Stimulated activated CD4-positive, alpha-beta T cell treated with anti-CD3 and anti-CD28 coated beads, Interleukin-12 subunit alpha, Interleukin-12 subunit beta, amount 100 ng/mL, for 48 hours (primary cell): ENCODE results near the gene TRIM54.
A peak's percentile ranks its signal among the peaks of the same experiment; 100 is the strongest.
"Not testable (repeated sequence)": the region's sequence is repeated elsewhere in the genome, so short reads cannot be mapped to it uniquely, and the experiment has no call there.

ENCODE experiments used
- DNase-seq, 3 donors: peaks; one replicate each; pipeline ENCODE4 v3.0.0-alpha.2; 2020; ENCODE audit warnings: low read depth in 2 of 3, low spot score in 1 of 3

The TRIM54 gene

GRCh38 chr2:27281442-27281841, 787 bp upstream of the TRIM54 start:
- DNase-seq = no peak

GRCh38 chr2:27282892-27283291, 663 bp downstream of the TRIM54 start:
- DNase-seq = no peak

- DNase-seq = no peak
Measured at GRCh38 chr2:27284996-27285395, 2.8 kb downstream of the TRIM54 start.

GRCh38 chr2:27285481-27285880, 3.3 kb downstream of the TRIM54 start:
- DNase-seq = no peak

GRCh38 chr2:27288610-27289009, 6.4 kb downstream of the TRIM54 start:
- no peak for DNase-seq

GRCh38 chr2:27290549-27290948, 8.3 kb downstream of the TRIM54 start:
- DNase-seq = no peak

GRCh38 chr2:27291865-27292264, 9.6 kb downstream of the TRIM54 start:
- no peak for DNase-seq

GRCh38 chr2:27294928-27295327, 12.7 kb downstream of the TRIM54 start:
- DNase-seq = no peak

GRCh38 chr2:27296481-27296880, 14.3 kb downstream of the TRIM54 start:
- DNase-seq = no peak

GRCh38 chr2:27297195-27297594, 15.0 kb downstream of the TRIM54 start:
- DNase-seq = no peak

- DNase-seq = no peak
Measured at GRCh38 chr2:27298391-27299080, 16.3 kb downstream of the TRIM54 start.

GRCh38 chr2:27300606-27301005, 18.4 kb downstream of the TRIM54 start:
- not testable (repeated sequence) for DNase-seq

GRCh38 chr2:27303093-27304025, 21.1 kb downstream of the TRIM54 start:
- DNase-seq = peak in 1 of 3 donors; percentile 60

- no peak for DNase-seq
Measured at GRCh38 chr2:27304488-27305240, 22.4 kb downstream of the TRIM54 start.

- no peak for DNase-seq
Measured at GRCh38 chr2:27305516-27305915, 23.3 kb downstream of the TRIM54 start.

- DNase-seq = no peak
Measured at GRCh38 chr2:27306136-27306535, 23.9 kb downstream of the TRIM54 start.

GRCh38 chr2:27306573-27307286, 24.5 kb downstream of the TRIM54 start:
- DNase-seq = no peak

GRCh38 chr2:27307287-27307544, 25.0 kb downstream of the TRIM54 start:
- no peak for DNase-seq

- DNase-seq = no peak
Measured at GRCh38 chr2:27307545-27308358, 25.5 kb downstream of the TRIM54 start.

- DNase-seq = no peak
Measured at GRCh38 chr2:27308359-27308881, 26.2 kb downstream of the TRIM54 start, which contains the start of gene UCN. TSS of gene UCN (minus strand) at chr2:27308445. CDS start at chr2:27307895, 550 bp downstream.
